DOHH2 (cell line): ENCODE data around the gene TMTC3.

ENCODE experiments used
- EZH2phosphoT487 ChIP-seq: fragments of 200-600 bp; sonication (generic); IDR thresholded peaks from 2 replicates; pipeline ENCODE4 v1.6.1; 2017; ENCODE audit warnings: borderline replicate concordance, mild to moderate bottlenecking, antibody characterized with exemption, low read length, moderate library complexity, mixed read lengths
- TF ChIP-seq, protein P1 (sequence below): fragments of 200-600 bp; sonication (generic); IDR thresholded peaks from one replicate; pipeline ENCODE4 v1.5.1; 2014; ENCODE audit warnings: antibody characterized with exemption, mild to moderate bottlenecking, low read depth, low read length; ENCODE audit not compliant: poor library complexity, severe bottlenecking

DNA sequence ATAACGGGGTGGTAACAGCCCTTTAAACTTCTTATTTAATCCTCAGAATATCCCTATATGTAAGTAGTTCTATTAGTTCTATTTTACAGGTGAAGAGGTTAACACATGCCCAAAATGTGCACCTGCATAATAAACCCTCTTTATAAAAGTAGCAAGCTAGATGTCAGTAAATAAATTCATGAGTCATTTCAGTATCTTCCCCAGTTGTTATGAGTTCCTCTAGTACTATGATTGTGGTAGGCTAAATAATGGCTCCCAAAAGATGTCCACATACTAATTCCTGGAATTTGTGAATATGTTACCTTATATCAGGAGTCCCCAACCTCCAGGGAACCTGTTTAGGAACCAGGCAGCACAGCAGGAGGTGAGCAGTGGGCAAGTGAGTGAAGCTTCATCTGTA is 106.5 kb downstream of the TMTC3 start:
- TF ChIP-seq, protein P1, sequence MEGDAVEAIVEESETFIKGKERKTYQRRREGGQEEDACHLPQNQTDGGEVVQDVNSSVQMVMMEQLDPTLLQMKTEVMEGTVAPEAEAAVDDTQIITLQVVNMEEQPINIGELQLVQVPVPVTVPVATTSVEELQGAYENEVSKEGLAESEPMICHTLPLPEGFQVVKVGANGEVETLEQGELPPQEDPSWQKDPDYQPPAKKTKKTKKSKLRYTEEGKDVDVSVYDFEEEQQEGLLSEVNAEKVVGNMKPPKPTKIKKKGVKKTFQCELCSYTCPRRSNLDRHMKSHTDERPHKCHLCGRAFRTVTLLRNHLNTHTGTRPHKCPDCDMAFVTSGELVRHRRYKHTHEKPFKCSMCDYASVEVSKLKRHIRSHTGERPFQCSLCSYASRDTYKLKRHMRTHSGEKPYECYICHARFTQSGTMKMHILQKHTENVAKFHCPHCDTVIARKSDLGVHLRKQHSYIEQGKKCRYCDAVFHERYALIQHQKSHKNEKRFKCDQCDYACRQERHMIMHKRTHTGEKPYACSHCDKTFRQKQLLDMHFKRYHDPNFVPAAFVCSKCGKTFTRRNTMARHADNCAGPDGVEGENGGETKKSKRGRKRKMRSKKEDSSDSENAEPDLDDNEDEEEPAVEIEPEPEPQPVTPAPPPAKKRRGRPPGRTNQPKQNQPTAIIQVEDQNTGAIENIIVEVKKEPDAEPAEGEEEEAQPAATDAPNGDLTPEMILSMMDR, result no peak
- no peak for TF ChIP-seq EZH2phosphoT487
